Vagina (tissue), 2 donors: ENCODE data around the gene ZBTB20.

ENCODE experiments used
- POLR2AphosphoS5 ChIP-seq, 2 donors: sonication (generic); formaldehyde crosslinking; IDR thresholded peaks; one replicate each; pipeline ENCODE4 v1.9.0; 2017; ENCODE audit warnings: antibody characterized with exemption in 2 of 2, mild to moderate bottlenecking in 2 of 2, low read depth in 1 of 2; ENCODE audit not compliant: insufficient read depth in 1 of 2
- TF ChIP-seq, protein P1 (sequence below), 3 experiments: fragments of 450-650 bp in 2 of 3; fragments of 200-600 bp in 1 of 3; sonication (generic) in 1 of 3; IDR thresholded peaks; one replicate each; pipeline ENCODE4 v1.5.1; 2017 to 2019; ENCODE audit warnings: antibody characterized with exemption in 3 of 3, mild to moderate bottlenecking in 2 of 3, moderate library complexity in 2 of 3

DNA sequence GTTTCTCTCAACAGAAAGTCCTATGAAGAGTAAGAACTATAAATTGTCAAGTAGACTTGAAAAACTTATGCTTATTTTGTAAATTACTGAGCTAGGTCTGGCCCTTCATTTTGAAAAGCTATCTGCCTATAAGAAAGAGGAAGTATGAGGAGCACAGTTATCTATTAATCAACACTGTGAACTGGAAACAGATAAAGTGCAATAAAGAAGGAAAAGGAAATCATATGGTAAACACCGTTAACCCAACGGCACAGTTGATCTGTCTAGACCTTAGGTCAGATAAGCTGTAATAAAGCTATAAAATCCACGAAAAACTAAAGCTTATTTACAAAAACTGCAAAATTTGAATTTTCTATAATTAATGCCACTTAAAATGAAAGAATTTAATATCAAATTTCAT, 242.5 kb downstream of the ZBTB20 start:
- TF ChIP-seq, protein P1, sequence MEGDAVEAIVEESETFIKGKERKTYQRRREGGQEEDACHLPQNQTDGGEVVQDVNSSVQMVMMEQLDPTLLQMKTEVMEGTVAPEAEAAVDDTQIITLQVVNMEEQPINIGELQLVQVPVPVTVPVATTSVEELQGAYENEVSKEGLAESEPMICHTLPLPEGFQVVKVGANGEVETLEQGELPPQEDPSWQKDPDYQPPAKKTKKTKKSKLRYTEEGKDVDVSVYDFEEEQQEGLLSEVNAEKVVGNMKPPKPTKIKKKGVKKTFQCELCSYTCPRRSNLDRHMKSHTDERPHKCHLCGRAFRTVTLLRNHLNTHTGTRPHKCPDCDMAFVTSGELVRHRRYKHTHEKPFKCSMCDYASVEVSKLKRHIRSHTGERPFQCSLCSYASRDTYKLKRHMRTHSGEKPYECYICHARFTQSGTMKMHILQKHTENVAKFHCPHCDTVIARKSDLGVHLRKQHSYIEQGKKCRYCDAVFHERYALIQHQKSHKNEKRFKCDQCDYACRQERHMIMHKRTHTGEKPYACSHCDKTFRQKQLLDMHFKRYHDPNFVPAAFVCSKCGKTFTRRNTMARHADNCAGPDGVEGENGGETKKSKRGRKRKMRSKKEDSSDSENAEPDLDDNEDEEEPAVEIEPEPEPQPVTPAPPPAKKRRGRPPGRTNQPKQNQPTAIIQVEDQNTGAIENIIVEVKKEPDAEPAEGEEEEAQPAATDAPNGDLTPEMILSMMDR (IDR thresholded peaks at IDR 0.05): no peak
- no peak for TF ChIP-seq POLR2AphosphoS5 (IDR thresholded peaks at IDR 0.05; ENCODE audit: insufficient read depth in 1 of 2, low read depth in 1 of 2)
